IPS-11a (cell line): ENCODE measurements around the gene NEK10.

Experiments used
- H3K4me3 ChIP-seq: one replicate; pipeline ENCODE4 v1.5.1; 2013; ENCODE audit warnings: low read depth, low read length, control low read depth

The NEK10 gene

GRCh38 chr3:27073912-27074311 lies 295.3 kb downstream of the NEK10 start:
- H3K4me3 ChIP-seq = no peak overlapping the region

- H3K4me3 ChIP-seq = no peak overlapping the region
Observed at GRCh38 chr3:27072810-27073651, 296.2 kb downstream of the NEK10 start.

- H3K4me3 ChIP-seq = no peak overlapping the region
Observed at GRCh38 chr3:27060336-27060735, 308.8 kb downstream of the NEK10 start.
